GM21381 (cell line): ENCODE data around the gene SIVA1.

Experiments used
- ATAC-seq: cut with Tn5 transposase; IDR thresholded peaks from one replicate; pipeline ENCODE4 v1.9.1; 2021; ENCODE audit warnings: mild to moderate bottlenecking, moderate library complexity; ENCODE audit not compliant: unreplicated experiment

SIVA1 gene

DNA sequence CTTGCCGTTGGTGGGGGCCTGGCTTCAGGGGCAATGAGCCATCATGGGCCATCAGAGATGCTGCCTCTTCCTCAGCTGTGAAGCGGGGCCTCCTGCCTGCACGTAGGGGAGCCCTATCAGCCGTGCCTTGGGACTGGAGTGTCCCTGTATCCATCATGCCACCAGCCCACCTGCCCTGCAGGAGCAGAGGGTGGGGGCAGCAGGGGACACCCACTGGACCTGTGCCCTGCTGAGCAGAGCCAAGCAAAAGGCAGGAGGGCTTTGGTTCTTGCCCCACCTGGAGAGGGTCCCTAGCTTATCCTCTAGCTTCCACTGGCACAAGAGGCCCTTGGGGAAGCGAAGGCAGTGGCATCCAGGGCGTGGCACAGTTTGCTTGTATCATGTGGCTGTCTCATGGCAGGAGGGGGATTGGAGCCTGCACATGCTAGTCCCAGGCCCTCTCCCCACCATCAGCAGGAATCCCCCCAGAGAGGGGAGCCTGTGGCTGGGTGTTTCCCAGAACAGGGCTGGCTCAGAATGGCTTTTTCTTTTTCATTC is 18.8 kb upstream of the SIVA1 start:
- no peak for ATAC-seq

DNA sequence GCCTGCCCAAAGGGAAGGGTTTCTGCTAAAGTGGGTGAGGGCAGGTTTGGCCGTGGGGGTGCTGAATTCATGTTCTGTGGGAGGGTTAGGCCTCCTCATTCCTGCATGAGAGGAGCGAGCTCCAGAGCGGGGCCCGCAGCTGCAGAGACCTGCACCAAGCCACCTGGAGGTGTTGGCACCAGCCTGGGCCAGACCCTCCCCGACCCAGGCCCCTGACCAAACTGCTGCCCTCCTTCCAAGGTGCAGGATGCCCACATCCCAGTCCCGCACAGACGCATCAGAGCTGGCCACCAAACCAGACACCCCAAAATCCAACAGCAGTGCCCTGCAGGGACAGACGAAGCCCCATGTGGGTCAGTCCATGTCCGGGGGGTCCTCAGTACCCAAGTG is 18.4 kb upstream of the SIVA1 start:
- ATAC-seq = no peak

DNA sequence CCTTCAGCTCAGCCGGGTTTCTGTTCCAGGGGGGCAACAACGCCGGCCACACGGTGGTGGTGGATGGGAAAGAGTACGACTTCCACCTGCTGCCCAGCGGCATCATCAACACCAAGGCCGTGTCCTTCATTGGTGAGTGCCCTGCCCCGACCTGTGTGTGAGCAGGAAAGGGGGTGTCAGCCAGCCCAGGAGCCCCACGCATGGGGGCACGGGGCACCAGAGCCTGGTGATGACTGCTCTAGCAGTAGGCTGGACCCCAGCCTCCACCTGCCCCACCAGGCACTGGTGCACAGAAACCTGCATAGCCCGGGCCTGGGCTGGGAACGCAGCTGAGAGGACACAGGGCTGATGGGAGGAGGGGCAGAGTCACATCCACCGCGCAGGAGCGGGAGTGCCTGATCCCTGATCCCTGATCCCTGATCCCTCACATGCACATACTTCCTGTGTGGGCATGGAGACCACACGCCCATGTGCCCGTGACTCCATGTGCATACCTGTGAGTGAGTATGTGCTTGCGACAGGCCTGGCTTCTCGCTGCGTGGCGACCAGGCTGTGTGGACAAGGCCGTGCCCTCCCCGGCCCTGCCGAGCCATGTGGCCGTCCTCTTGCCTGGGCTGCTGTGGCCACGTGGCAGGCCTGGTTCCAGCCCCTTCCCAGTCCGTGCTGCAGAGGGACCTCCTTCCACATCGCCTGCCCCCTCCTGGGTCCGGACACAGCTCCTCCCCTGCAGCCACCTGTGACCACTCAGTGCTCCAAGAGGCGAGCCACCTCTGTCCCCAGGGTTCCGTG is 17.8 kb upstream of the SIVA1 start:
- no peak for ATAC-seq

DNA sequence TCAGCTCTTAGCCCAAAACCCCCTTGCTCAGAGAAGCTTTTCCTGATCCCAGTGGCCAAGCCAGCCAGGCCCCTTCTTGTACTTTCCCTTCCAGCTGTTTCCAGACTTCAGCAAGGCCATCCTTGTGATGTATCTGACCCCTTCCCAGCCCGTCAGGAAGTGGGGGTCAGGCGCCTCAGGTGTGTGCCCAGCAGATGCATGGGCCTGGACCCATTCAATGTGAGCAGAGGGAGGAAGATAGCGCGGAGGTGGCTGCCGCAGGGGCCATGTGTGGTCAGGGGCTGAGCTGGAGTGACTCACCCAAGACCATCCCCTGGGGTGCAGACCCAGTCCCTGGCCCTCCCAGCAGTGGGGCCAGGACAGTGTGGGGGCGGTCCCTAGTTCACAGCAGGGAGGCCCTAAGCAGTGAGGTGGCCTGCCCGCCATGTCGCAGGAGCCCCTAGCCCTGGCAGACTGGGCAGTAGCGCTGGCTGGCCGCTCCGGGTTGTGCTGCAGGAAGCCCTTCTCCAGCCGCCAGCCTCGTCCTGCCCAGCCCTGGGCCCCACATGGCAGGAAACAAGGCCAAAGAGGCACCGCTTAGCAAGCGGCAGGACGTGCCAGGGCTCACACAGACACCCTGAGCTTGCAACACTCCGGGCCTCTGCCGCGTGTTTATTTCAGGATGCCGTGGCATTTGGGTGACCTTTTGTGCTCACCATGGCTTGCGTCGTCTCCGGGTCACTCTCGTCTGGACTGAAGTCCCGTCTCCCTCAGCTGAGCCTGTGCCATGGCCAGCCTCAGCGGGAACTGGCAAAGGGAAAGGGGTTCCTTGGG is 16.9 kb upstream of the SIVA1 start:
- no peak for ATAC-seq

DNA sequence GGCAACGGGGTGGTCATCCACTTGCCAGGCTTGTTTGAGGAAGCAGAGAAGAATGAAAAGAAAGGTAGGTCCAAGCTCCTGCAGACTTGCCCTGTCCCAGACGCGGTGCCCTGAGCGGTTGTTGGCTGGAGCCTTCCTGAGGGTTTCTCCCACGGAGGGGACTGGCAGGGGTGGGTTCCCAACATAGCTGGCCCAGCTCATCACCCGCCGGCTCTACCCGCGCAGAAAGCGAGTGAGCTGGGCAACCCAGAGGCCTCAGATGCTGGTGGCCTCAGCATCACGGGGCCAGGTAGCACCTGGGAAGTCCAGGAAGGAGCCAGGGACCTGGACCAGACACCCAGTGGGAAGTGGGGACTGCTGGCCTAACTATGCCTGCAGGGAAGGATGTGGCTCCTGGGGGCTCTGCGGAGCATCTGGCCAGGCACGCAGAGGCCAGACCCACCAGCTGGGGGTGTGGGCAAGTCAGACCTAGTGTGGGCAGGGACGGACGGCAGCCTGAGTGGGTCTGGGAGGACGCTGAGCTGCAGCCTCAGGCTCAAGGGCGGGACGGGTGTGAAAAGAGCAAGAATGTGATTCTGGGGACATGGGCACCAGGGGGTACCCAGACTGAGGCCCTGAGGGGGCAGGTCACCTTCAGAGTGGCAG is 14.4 kb upstream of the SIVA1 start:
- ATAC-seq = no peak

DNA sequence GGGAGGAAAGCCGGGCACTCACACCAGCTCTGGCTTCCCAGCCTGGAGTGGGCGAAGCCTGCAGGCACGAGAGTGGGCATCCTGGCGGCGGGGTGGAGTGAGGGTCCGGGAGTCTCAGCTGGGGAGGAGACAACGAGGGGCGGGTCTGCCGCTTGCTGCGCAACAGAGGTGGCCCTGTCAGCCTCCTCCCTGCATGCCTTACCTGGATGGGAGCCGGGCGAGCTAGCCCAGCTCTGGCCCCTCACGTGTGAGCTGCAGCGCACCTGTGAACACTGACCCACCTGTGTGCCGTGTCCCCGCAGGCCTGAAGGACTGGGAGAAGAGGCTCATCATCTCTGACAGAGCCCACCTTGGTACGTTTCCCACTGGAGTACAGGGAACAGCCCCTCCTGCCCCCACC is 13.9 kb upstream of the SIVA1 start:
- ATAC-seq = no peak

DNA sequence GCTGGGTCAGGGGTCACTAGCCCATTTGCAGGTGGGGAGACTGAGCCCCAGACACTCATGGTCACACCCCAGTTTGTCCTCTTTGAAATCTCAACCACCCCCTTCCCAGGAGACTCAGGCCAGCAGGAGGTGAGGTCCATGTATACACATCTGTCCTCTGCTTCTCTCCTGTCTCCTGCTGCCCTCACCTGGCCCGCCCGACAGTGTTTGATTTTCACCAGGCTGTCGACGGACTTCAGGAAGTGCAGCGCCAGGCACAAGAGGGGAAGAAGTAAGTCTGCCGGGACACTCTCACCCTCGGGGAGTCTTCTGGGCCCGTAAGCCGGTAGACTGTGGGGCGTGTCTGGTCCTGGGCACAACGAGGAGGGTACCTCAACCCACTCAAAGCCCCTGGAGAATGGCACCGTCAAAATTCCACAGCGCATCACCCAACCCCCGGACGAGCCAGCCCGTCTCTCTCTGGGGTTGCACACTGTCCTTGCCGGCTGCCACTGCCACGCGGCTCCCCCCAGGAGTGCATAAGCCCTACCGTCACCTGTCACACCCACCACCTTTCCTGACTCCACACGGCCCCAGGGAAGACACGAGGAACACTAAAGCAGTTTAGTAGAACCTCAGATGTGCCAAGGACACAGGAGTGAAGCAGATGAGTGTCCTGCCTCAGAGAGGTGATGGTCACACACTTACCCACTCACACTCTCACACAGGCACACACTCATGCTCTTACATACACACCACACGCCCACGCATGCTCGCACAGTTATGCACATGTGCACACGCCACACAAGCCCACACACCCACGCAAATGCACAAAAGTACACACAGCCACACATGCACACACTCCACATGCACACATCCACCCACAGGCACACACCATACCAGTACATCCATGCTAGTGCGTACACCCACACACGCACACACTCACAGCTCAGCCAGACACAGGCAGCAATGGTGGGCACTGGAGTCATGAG is 13.1 kb upstream of the SIVA1 start:
- no peak for ATAC-seq

DNA sequence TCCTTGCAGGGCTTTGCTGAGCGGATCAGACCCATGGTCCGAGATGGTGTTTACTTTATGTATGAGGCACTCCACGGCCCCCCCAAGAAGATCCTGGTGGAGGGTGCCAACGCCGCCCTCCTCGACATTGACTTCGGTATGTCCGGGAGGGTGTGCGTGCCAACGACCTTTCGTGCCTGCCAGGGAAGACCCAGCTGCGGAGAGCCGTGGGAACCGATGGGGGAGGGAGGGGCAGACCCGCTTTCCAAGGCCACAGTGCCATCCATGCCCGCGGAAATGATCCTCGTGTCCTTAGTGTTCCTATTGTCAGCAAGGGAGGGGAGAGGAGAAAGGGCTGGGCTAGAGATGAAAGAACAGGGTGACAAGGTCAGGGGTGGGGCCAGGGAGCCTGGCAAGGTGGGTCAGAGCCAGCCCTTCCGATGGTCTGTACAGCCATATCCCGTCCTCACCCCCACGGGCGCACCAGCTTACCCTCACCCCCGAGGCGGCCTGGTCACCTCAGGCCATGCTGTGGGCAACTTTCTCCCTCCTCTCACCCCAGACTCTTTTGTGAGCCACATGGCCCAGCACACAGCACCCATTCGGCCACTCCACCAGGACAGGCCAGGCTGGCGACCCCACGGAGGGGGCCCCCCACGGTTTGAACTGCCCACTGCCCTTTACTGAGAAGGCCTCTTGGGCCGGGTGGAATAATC is 11.7 kb upstream of the SIVA1 start:
- no peak for ATAC-seq

DNA sequence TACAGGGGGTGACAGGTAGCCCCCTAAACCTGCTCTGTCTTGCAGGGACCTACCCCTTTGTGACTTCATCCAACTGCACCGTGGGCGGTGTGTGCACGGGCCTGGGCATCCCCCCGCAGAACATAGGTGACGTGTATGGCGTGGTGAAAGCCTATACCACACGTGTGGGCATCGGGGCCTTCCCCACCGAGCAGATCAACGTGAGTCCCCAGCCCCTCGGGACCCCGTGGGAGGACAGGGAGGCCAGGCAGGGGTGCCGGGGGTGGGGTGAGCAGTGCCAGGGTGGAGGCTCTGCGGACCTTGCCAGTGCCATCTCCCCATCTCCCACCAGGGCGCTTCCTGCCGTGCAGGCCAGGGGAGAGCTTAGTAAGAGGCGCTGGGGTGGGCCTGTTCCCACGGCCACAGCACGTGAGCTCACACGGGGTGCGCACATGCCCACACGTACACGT is 11.1 kb upstream of the SIVA1 start:
- ATAC-seq = no peak

DNA sequence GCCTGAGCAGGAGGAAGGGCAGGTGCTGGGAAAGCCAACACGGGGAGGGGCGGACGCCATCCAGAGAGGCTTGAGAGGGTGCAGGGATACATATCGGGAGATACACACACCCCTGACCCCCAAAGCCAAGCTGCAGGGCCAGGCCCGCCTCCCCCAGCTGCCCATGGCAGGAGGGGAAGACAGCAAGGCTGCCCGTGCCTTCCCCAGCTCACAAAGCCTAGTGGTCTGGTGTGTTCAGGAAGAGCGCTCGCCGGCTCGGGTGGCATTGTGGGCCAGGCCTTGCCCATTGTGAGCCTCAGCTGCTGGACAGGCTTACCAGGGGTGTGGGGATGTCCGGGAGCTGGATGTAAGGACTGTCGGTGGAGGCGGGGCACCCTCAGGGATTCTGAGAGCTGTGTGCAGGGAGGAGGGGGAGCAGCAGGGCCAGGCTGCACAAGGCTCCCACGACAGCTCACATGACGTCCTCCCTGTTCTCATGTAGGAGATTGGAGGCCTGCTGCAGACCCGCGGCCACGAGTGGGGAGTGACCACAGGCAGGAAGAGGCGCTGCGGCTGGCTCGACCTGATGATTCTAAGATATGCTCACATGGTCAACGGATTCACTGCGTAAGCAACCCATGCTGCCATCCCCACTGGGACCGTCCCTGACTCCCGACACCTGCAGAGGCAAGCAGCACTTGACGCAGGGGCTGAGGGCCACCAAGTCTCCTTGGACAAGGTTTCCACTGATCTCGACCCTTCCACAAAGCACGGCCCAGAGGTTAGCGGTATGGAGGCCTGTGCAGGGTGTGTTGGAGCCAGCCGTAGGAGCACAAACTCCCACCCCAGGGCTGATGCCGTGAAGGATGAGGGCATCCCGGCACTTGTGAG is 10.1 kb upstream of the SIVA1 start:
- ATAC-seq = no peak

DNA sequence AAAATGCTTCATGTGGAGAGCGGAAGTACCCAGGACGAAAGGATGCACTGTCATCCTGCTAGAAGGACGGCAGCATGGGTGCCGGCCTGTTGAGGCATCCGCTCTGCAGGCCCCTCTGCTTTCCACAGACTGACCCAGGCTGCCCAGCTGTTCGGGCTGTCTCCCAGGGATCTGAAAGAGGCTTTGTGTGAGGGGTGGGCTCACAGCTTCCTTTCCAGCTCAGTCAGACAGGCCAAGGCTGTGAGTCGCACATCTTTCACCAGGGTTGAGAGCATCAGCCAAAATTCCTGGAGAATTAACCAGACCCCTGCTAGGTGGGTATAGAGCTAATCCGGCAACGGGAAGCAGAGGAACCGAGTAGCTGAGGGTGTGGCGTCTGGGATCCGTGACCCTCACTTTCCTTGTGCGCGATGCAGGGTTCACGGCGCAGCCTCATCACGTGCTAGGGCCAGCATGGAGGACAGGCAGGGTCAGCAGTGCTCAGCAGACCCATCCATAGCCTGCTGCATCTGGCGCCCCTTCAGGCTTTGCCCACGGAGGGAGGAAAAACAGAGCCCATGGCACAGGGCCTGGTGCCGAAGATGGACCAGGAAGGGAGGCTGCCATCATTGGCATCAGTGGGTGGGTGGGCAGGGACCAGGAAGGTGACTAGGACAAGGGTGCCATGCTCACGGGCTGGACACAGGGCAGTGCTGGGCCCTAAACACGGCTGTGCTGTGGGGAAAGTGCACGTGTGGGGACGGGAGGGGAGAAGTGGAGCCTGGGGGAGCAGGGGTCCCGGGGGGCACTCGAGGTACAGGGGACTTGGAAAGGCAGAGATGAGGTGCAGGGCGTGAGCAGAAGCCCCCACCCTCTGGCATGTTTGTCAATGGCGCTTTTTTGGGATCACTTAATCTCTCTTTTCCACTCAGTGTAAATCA is 9.2 kb upstream of the SIVA1 start:
- ATAC-seq = no peak

DNA sequence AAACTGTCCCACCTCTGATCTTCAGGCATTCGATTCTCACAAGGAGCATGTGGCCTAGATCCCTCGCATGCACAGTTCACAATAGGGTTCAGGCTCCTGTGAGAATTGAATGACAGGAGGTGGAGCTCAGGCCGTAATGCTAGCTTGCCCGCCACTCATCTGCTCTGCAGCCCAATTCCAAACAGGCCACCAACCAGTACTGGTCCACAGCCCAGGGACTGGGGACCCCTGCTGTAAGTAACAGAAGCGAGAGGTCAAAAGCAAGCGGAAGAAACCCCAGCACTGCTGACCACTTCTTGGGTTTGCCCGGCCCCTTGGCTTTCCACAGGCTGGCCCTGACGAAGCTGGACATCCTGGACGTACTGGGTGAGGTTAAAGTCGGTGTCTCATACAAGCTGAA is 8.5 kb upstream of the SIVA1 start:
- no peak for ATAC-seq

DNA sequence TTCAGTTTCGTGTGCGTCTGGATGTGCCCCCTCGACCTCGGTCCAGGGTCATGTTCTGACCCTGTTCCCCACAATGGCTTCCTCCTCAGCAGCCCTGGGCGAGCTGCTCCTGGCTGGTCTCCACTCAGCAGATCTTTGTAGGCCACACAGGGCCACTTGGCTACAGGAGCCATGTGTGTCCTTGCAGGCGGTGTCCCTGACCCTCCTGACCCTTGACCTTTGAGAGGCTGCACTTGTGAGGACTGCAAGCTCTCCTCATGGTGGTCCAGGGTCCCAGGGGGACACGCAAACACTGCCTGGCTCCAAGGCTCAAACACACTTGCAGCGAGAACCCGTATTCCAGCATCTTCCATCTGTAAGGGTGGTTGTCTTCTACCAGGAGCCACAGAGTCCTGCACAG is 7.5 kb upstream of the SIVA1 start:
- ATAC-seq = no peak

DNA sequence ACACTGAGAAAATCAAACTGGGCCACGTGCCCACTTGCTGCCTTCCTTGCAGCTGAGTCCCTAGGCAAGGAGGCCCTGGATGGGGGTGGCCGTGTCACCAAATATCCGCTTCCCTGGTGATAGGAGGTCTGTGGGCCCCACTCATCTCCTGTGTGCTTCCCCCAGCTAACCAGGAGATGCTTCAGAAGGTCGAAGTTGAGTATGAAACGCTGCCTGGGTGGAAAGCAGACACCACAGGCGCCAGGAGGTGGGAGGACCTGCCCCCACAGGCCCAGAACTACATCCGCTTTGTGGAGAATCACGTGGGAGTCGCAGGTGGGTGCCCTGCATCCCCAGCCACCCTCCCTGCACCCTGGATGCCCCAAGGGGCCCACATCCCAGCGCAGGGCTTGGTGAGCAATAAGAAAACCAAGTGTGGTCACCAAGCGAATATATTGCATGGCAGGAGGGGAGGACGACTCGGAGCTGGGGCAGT is 6.8 kb upstream of the SIVA1 start:
- ATAC-seq = no peak

DNA sequence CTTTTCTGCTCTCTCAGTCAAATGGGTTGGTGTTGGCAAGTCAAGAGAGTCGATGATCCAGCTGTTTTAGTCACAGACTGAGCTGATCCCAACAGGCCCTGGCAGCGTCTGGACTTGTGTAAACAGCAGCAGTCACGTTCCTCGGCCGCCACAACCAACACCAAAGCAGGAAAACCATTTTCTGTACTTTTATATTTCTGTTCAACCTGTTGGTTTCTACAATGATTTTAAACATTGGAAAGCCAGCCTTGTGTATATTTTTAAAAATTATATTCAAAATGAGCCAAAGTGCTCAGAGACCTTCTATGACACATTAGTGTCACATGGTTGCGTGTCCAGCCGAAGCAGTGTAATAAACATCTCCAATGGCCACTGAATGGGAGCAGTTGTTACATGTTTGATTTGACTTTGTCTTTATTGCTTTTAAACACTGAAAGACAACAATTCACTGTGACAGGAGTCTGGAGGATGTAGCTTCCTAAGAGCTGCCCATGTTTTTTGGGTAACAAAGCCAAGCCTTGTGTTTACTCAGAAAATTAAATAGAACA is 5.9 kb upstream of the SIVA1 start:
- ATAC-seq = no peak

DNA sequence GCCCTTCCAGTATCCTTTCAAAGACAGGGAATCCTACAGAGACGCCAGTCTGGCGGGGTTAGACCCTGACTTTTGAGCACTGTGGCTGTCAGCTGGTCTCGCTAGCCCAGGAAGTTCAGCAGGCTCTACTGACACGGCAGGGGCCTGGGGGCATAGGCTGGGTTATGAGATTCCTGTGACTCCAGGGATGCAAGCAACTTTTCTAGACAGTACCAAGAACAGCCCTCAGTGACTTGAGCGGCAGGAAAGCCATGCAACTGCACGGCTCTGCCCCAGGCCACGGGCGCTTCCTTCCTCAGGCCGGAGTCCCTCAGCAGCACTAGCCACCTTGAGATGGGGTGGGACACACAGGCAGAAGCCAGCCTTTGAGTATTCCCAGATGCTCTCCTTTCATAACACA is 5.1 kb upstream of the SIVA1 start:
- no peak for ATAC-seq

DNA sequence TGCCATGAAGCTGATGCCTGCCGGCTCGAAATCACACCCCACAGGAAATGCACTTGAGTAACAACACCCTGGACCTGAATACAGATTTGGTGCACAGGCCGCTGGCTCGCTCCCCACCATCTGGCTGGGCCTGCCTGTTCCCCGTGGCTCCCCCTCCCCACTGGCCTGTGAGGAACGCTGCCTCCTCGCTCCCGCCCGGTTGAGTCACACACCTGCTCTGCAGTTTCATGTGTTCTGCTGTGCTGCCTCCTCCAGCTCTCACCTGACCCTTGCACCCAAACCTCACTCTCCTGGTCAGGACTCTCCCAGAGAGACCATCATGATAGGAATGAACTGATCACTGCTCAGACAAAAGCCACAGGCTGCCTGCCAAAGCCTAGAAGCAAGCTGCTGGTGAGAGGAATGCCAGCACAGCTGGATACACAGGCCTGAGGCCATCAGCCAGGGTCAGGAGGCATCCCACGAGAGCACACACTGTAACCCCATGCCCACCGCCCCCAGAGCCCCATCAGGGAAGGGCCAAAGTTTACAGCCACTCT is 3.8 kb upstream of the SIVA1 start:
- no peak for ATAC-seq
